GM19238 (cell line): ENCODE results near the gene CATSPER4.

Source experiments
- DNase-seq: peaks from one replicate; pipeline ENCODE4 v3.0.0; 2011; ENCODE audit warnings: low spot score; ENCODE audit not compliant: insufficient read length

CATSPER4 gene

GRCh38 chr1:26164861-26165842 is 25.2 kb upstream of the CATSPER4 start:
- DNase-seq, result no peak

- no peak for DNase-seq
These were observed 23.6 kb upstream of the CATSPER4 start for GRCh38 chr1:26166719-26167281.

DNA sequence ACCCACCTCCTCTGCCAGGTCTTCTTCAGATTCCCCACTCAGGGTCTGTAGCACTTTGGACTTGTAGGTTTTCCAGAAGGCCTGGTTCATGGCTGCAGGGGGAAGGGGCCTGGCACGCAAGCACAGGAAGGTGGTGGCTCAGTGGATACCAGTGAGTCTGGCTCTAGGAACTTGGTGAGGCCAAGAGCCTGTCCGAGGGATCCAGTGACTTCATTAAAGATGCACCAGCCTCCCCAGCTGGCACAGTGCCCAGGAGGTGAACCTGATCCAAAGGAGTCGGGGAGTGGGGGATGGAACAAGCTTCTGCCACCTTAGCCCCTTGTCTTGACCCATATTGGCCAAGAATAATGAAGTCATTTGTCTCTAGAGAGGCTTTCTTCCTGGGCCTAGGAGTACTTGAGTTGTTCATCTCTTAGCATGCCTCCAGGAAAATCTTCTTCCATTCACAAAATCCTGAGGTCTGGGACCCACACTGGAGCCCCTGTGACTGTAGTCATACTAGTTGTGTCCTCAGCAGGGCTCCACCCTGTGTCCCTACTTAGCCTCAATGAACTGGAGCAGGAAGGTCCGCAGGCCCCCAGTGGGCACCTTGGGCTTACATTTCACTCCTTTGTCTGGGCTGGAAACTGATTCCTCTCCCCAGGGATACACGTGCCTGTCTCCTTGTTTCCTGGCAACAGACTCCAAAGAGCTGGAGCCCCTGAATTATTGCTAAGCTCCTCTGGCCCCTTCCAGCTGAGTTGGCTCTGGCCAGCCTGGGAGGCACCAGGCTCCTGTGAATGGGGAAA is 21.8 kb upstream of the CATSPER4 start, which contains the start of gene C1orf232:
Gene C1orf232 (minus strand): TSS at position 554 of the 788 bp plus-strand sequence. CDS start 464 bp downstream, at position 90.
- DNase-seq, result no peak

DNA sequence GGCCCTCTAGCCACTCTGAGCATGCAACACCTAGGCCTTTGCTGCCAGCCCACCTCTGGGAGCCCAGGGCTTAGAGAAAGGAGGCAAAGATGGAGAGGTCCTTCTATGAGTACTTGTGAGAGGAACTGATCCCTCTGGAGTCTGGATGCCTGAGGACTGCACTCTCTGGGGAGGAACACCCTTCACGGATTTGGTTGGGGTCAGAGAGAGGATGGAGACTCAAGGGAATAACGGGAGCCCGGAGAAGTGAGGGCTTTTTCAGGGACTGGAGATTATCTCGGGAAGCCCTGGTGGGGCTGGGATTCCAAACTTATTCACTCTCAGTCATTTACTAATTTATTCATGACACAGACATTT is 21.2 kb upstream of the CATSPER4 start:
- DNase-seq, result no peak

GRCh38 chr1:26169669-26170471 is 20.5 kb upstream of the CATSPER4 start, which contains the start of gene ZNF593:
TSS of gene ZNF593 (plus strand) at chr1:26169908. CDS start at chr1:26169984, 76 bp downstream.
- peak; percentile 100 for DNase-seq

- DNase-seq, result no peak
These were observed 20.0 kb upstream of the CATSPER4 start for GRCh38 chr1:26170472-26170821.

GRCh38 chr1:26171084-26172072 is 19.0 kb upstream of the CATSPER4 start, which contains the start of gene ZNF593OS:
TSS of gene ZNF593OS (minus strand) at chr1:26171832. CDS start at chr1:26171661, 171 bp downstream.
- no peak for DNase-seq

- no peak for DNase-seq
These were observed 15.1 kb upstream of the CATSPER4 start for GRCh38 chr1:26175346-26175745.

DNA sequence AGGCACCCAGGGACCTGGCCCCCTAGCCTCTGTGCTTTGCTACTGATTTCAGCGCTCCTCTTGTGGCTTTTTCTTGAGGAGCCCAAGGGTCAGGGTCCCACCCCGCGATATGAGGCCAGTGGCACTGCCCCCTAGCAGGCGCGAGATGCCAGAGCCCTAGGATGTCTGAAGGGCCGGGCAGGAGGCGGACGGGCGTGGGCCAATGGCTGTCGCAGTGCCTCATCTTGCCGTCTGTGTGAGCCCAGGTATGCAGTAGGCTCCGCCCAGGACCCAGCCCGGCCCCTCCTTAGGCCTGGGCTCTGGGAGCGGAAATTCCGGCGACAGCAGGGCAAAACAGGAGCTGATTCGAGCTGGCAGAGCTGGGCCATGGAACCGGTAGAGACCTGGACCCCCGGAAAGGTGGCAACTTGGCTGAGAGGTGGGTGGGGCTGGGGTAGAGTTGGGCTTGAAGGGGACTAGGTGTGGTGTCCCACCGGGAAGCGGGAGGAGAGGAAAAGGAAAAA is 13.2 kb upstream of the CATSPER4 start, which contains the start of gene CNKSR1:
Gene CNKSR1 (plus strand): TSS at position 310 of the 503 bp plus-strand sequence. CDS start 57 bp downstream, at position 367.
- DNase-seq, result no peak

GRCh38 chr1:26180010-26180506 is 10.3 kb upstream of the CATSPER4 start:
- DNase-seq, result no peak

DNA sequence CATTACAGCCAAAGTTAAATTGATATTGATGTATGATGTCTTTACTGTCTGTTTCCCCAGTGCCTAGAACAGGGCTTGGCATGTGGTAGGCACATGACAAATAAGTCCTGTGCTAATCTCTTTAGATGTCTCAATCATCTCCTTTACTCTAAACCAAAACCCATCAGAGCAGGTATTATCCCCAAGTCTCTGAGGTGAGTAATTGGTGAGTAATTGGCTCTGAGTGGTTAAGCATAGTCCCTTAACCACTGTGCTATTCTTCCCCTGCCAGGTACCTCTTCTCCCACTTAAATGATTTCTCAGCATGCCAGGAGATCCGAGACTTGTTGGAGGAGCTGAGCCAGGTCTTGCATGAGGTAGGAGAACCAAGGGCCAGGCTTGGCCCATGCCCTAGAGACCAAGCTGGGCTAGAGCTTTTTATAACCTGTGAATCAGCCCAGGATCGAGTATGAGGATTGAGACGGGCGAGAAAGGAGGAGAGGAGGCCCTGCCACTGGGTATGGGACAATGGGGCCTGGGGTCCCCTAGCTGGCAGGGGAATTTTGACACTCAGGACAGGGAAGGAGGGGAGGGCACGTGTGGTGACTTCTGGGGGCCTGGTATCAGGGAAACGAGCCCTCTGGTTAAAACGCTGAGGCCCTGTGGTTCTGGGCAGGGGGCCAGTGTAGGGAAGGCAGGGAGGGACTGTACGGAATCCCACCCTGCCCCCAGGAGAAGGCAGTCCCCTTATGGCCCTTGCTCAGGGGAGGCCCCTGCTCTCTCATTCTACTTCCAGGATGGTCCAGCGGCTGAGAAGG is 8.6 kb upstream of the CATSPER4 start:
- no peak for DNase-seq

DNA sequence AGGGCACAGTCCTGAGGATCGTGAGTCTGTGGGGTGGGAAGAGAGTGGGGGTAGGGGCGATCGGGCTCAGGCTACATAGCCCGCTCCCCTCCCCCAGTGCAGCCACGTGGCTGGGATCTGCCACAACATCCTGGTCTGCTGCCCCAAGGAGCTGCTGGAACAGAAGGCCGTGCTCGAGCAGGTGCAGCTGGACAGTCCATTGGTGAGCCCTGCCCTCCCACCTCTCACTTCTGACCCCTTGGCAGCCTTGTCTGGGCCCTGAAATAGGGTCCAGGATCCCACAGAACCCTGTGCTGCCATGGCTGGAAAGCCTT is 8.1 kb upstream of the CATSPER4 start:
- DNase-seq, result no peak

DNA sequence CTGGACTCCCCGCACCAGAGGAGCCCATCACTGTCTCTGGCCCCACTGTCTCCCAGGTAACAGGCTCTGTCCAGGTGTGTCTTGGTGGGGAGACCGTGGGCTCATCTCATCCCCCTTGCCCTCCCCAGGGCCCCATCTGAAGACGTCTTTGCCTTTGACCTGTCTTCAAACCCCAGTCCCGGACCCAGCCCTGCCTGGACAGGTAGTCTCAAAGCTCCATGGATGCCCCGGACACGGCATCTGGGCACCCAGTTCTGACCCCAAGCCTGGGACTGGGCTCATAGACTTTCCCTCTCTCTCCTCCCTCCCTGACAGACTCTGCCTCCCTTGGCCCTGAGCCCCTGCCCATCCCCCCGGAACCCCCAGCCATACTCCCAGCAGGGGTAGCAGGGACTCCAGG is 6.3 kb upstream of the CATSPER4 start:
- no peak for DNase-seq

DNA sequence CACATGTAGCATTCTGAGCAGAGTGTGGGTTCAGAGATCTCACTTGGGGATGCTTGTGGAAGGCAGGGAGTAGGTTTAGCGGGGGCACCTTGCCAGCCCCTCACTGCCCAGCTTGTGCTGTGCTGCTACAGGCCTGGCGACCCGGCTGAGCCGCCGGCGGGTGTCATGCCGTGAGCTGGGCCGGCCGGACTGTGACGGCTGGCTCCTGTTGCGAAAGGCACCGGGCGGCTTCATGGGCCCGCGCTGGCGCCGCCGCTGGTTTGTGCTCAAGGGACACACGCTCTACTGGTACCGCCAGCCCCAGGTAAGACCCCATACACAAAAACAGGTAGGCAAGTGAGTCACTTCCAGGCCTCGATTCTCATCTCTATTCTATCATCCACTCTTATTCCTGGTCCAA is 5.5 kb upstream of the CATSPER4 start:
- DNase-seq, result no peak

GRCh38 chr1:26187882-26188281 is 2.5 kb upstream of the CATSPER4 start:
- no peak for DNase-seq

DNA sequence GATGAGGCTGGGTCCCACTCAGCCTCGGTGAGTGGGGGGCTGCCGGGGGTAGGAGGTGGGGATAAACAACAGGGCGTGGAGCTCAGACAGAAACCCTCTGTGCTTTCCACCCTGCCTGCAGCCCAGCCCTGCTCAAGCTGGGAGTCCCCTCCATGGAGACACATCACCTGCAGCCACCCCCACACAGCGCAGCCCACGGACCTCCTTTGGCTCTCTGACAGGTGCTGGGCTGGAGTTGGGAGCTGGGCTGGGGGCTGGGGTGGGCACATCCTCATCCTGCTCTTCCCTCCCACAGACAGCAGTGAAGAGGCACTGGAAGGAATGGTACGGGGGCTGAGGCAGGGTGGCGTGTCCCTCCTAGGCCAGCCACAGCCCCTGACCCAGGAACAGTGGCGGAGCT is 1.9 kb upstream of the CATSPER4 start:
- no peak for DNase-seq

DNA sequence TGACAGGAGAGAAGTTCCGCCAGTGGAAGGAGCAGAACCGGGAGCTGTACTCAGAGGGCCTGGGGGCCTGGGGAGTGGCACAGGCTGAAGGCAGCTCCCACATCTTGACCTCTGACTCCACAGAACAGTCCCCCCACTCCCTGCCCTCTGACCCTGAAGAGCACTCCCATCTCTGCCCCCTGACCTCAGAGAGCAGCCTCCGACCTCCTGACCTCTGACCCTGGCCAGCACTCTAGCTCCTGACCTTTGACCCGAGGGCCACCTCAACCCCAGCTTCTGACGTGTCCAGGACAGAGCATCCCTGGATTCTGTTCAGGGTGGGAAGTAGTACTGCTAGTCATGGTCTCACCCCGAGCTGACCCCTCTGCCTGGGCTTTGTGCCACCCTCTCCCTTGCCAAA is 1.1 kb upstream of the CATSPER4 start:
- no peak for DNase-seq

DNA sequence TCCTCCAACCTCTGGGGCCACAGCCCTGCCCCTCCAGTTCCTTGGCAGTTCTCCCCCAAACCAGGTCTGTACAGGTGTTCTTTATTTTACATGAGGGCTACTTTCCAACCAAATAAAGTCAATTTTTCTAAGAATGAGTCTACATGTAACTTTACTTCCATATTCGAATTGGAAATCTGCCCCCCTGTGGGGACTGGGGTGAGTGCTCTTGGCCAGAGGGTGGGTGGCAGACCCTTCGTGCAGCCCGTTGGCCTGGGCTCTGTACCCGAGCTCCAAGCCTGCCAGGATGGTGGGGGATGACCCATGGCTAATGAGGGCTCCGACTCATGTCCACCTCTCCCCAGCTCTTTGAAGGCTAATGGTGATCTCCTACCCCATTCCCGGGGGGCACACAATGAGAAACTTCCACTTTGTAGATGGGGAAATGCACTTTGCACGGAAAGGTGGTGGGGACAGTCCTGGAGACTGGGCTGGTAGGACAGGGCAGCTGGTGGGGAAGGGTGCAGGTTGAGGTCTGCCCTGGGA is 589 bp upstream of the CATSPER4 start:
- no peak for DNase-seq
